Neuron (in vitro differentiated cells): ENCODE data around the gene PC.

Experiments
- H2AFZ ChIP-seq: one replicate; pipeline ENCODE4 v1.6.1; 2013; ENCODE audit warnings: low read depth, mild to moderate bottlenecking, inconsistent platforms, low read length, moderate library complexity
- H3K27me3 ChIP-seq: one replicate; pipeline ENCODE4 v1.6.1; 2013; ENCODE audit warnings: low read length; ENCODE audit not compliant: insufficient read depth
- H3K36me3 ChIP-seq: one replicate; pipeline ENCODE4 v1.6.1; 2013; ENCODE audit warnings: low read length; ENCODE audit not compliant: insufficient read depth
- H3K4me1 ChIP-seq: one replicate; pipeline ENCODE4 v1.6.1; 2013; ENCODE audit warnings: low read length; ENCODE audit not compliant: insufficient read depth
- H3K4me3 ChIP-seq: 2 replicates; pipeline ENCODE4 v1.5.1; 2013; ENCODE audit warnings: mild to moderate bottlenecking, low read length, moderate library complexity
- H3K9me3 ChIP-seq: one replicate; pipeline ENCODE4 v1.6.1; 2013; ENCODE audit warnings: low read length

Gene PC

GRCh38 chr11:66975405-66976027 is 17.3 kb upstream of the PC start:
- no peaks in the 10 kb centered on the region for H3K9me3 ChIP-seq
- no peaks in the 10 kb centered on the region for H3K27me3 ChIP-seq
- H3K4me1 ChIP-seq, result peaks cover 2% of the 10 kb centered on the region
- no peak overlapping the region for H2AFZ ChIP-seq
- H3K36me3 ChIP-seq, result no peaks in the 10 kb centered on the region
- H3K4me3 ChIP-seq, result no peak overlapping the region

DNA sequence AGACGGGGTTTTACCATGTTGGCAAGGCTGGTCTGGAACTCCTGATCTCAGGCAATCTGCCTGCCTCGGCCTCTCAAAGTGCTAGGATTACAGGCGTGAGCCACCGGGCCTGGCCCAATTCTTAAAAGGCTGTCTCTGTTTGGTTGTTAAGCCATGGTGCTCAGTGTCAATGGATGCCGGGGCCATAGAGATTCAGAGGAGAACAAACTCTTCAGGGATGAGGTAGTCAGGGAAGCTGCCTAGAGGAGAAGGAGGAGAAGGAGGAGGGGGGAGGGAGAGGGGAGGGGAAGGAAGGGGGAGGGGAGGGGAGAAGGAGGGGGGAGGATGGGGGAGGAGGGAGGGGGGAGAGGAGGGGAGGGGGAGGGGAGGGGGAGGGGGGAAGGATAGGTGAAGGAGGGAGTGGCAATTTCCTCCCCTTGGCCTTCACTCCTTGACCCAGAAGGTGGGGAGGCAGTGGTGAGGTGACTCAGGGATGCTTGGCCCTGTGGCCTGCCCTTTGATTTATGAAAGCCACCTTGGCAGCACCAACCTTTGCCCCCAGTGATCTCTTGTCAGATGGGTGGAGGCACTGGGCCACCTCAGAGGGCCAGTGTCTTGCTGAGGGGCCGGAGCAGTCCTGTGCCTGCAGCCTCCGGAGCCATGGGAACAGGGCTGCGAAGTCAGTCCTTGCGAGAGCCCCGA is 16.7 kb upstream of the PC start, which contains the start of gene C11orf86:
TSS of gene C11orf86 (plus strand) at position 581 of the 681 bp plus-strand sequence. CDS start at position 640, 59 bp downstream.
- peaks cover 2% of the 10 kb centered on the region for H3K4me1 ChIP-seq
- H3K27me3 ChIP-seq, result no peaks in the 10 kb centered on the region
- no peaks in the 10 kb centered on the region for H3K36me3 ChIP-seq
- H3K4me3 ChIP-seq, result no peak within 1 kb of the TSS
- H3K9me3 ChIP-seq, result no peaks in the 10 kb centered on the region
- no peak within 1 kb of the TSS for H2AFZ ChIP-seq

DNA sequence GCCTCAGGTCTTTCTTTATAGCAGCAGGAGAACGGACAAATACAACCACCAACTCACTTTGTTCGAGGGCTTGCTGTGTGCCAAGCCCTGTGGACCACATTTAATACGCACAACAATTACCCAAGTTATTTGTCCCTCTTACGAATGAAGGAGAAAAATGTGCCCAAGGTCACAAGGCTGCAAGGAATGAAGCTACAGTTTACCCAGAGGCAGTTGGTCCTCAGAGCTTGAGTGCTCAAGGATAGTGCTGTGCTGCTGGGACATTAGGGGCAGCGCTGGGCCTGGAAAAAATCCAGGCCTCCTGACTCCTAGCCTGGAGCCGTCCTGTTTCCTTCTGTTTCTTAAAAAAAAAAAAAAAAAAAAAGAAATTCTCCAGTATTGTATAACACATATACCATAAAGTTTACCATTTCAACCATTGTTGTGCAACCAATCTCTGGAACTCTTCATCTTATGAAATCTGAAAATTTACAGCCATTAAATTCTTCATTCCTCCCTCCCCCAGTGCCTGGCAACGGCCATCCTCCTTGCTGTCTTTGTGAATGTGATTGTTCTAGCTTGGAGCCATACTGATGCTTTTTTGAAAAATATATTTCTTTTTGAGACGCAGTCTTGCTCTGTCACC is 15.9 kb upstream of the PC start:
- Histone ChIP-seq H2AFZ (no peak overlapping the region), H3K9me3 (no peaks in the 10 kb centered on the region), H3K4me1 (peaks cover 2% of the 10 kb centered on the region), H3K36me3 (no peaks in the 10 kb centered on the region), H3K4me3 (no peak overlapping the region), H3K27me3 (no peaks in the 10 kb centered on the region)

DNA sequence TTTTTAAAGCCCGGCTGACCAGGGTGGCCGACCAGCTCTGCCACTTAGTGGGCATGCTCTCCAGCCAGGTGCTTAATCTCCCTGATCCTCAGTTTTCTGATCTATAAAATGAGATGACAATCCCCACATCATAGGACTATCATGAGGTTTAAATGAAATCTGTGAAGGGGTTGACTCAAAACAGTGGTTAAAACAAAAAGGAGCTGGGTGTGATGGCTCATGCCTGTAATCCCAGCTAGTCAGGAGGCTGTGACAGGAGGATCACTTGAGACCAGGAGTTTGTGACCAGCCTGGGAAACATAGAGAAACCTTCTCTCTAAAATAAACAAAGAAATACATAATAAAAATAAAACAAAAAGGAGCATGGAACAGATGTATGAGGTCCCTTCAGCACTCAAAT is 13.3 kb upstream of the PC start:
- Histone ChIP-seq H3K4me1 (peaks cover 2% of the 10 kb centered on the region), H3K36me3 (no peaks in the 10 kb centered on the region), H3K9me3 (no peaks in the 10 kb centered on the region), H3K27me3 (no peaks in the 10 kb centered on the region), H3K4me3 (no peak overlapping the region), H2AFZ (no peak overlapping the region)

DNA sequence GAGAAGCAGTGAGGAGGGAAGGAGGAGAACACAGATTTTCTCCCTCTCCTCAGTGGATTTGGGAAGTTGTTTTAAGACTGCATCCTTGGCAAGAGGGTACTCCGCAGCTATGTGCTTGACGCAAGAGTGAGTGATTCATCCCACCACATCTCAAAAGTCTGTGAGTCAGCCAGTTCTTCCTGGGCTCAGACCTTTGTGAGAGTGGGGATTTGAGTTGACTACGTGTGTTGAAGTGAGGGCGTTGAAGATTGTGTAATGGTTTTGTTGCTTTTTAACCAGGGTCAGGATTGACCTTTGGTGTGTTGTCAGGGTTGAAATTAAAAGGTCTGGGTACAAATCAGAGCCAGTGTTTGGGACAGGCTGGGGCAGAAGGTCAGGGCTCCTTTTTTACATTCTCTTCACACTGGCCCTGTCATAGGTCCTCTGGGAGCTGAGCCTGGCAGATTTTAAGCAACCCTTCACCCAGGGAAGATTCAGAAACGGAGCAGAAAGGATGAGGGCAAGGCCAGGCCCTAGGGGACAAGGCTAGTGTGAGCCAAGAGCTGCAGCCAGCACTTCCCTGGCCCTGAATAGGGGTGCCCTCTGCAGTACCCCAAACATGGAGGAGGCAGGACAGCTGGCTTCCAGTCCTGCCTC is 12.7 kb upstream of the PC start:
- Histone ChIP-seq H2AFZ (no peak overlapping the region), H3K4me1 (peaks cover 2% of the 10 kb centered on the region), H3K36me3 (no peaks in the 10 kb centered on the region), H3K27me3 (no peaks in the 10 kb centered on the region), H3K4me3 (no peak overlapping the region), H3K9me3 (no peaks in the 10 kb centered on the region)

GRCh38 chr11:66970371-66970806 is 12.2 kb upstream of the PC start:
- Histone ChIP-seq H3K27me3 (no peaks in the 10 kb centered on the region), H3K4me1 (peaks cover 2% of the 10 kb centered on the region), H3K9me3 (no peaks in the 10 kb centered on the region), H2AFZ (no peak overlapping the region), H3K4me3 (no peak overlapping the region), H3K36me3 (no peaks in the 10 kb centered on the region)

GRCh38 chr11:66969584-66970225 is 11.5 kb upstream of the PC start:
- H2AFZ ChIP-seq, result no peak overlapping the region
- H3K36me3 ChIP-seq, result no peaks in the 10 kb centered on the region
- no peaks in the 10 kb centered on the region for H3K9me3 ChIP-seq
- no peaks in the 10 kb centered on the region for H3K27me3 ChIP-seq
- H3K4me3 ChIP-seq, result no peak overlapping the region
- peaks cover 2% of the 10 kb centered on the region for H3K4me1 ChIP-seq

DNA sequence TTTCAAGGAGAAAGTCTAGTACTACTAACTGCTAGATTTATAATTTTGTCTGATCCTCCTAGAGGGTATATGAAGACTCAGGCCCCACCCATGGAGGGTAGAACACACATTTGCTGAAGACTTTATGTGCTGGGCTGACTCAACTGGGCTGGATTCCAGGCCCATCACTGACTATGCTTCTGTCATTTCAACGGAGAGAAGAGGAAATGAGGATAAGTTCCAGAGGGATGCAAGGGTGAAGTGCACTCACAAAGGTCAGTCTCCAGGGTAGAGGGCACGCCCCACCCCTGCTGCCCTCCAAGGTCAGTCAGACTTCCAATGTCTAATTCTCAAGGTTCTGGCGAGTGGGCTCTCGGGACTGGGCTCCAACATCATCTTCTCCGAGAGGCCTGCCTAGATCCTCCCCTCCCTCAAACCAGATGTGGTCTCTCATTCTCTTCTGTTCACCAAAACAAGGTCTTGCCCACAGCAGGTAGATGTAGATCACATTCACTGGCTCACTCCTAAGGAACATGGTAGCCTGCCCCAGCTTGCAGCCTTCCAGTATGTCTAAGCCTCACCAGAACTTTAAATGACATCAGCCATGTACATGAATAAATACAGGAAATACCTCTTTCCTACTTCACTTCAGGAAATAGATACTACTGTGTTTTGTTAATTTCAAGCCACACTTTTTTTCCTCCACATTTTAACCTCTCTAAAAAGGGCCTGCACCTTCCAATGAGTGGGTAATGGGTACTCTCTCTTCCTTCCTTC is 9.7 kb upstream of the PC start:
- Histone ChIP-seq H3K4me1 (no peaks in the 10 kb centered on the region), H2AFZ (no peak overlapping the region), H3K4me3 (no peak overlapping the region), H3K36me3 (no peaks in the 10 kb centered on the region), H3K27me3 (no peaks in the 10 kb centered on the region), H3K9me3 (no peaks in the 10 kb centered on the region)

DNA sequence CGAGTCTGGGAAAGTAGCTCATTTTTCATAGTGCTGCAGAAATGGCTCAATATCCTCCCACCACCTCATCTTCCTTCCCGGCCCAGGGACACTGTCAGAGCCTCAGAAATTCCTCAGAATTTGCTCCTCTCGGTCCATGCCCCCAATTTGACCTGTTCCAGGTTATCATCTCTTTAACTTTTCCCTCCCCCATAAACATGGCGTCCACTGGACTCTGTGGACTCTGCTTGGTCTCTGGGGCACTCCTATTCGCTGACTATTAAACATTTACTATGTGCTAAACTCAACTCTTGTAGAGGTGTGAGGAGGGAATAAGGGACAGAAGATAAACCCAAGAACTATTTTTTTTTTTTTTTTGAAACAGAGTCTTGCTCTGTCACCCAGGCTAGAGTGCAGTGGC is 8.2 kb upstream of the PC start:
- Histone ChIP-seq H3K36me3 (no peaks in the 10 kb centered on the region), H3K4me3 (no peak overlapping the region), H3K27me3 (no peaks in the 10 kb centered on the region), H3K4me1 (no peaks in the 10 kb centered on the region), H2AFZ (no peak overlapping the region), H3K9me3 (no peaks in the 10 kb centered on the region)

DNA sequence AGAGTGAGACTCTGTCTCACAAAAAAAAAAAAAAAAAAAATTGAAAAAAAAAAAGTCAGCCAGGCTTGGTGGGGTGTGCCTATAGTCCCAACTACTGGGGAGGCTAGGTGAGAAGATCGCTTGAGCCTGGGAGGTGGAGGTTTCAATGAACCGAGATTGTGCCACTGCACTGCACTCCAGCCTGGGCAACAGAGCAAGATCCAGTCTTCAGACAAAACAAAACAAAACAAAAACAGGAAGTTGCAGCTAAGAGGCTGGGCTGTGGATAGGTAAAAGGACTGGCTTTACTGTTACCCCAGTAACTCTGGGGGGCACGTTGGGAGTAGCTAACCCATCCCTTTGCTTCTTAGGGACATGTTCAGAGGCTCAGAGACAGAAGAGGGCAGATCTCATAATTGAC is 6.3 kb upstream of the PC start:
- Histone ChIP-seq H3K27me3 (no peaks in the 10 kb centered on the region), H3K9me3 (no peaks in the 10 kb centered on the region), H3K4me1 (no peaks in the 10 kb centered on the region)

GRCh38 chr11:66962801-66963200 is 4.6 kb upstream of the PC start:
- Histone ChIP-seq H3K9me3 (no peaks in the 10 kb centered on the region), H3K4me1 (peaks cover 8% of the 10 kb centered on the region), H3K4me3 (no peak overlapping the region), H2AFZ (no peak overlapping the region), H3K36me3 (no peaks in the 10 kb centered on the region), H3K27me3 (no peaks in the 10 kb centered on the region)

More for the DNA sequence above, 6.3 kb upstream of the PC start:
- H2AFZ ChIP-seq, result no peak overlapping the region
- no peak overlapping the region for H3K4me3 ChIP-seq
- H3K36me3 ChIP-seq, result no peaks in the 10 kb centered on the region

DNA sequence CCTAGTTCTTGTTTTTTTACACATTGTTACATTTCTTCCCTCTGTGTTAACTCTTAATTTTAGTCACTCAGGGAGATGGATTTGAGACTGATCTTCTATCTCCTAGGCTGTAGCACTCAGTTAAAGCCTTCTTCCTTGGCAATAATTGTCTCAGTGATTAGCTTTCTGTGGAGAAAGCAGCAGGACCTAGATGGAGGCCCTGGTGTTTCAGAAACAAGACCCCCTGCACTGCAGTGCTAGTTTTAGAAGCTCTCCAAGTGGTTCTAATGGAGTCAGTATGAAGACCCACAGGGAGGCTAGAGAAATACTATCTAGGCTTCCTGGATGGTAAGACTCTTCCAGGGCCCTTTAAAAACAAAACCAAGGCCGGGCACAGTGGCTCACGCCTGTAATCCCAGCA is 4.1 kb upstream of the PC start:
- H3K4me3 ChIP-seq, result no peak overlapping the region
- H3K9me3 ChIP-seq, result no peaks in the 10 kb centered on the region
- no peaks in the 10 kb centered on the region for H3K36me3 ChIP-seq
- H3K4me1 ChIP-seq, result peaks cover 12% of the 10 kb centered on the region
- H2AFZ ChIP-seq, result no peak overlapping the region
- H3K27me3 ChIP-seq, result no peaks in the 10 kb centered on the region
